OCI-LY3 (cell line): ENCODE measurements around the gene AOC3.

Experiments used
- H2AFZ ChIP-seq: fragments of 200-600, 300-600 bp; shearing (Covaris generic); 2 replicates; pipeline ENCODE4 v1.6.0; 2014; ENCODE audit warnings: antibody characterized with exemption, low read depth, low read length
- H3K27ac ChIP-seq: fragments of 200-600, 300-600 bp; sonication (generic); 2 replicates; pipeline ENCODE4 v1.5.1; 2014; ENCODE audit warnings: mild to moderate bottlenecking, low read length, moderate library complexity, mixed read lengths
- H3K27me3 ChIP-seq: fragments of 200-600, 300-600 bp; sonication (generic); 2 replicates; pipeline ENCODE4 v1.6.1; 2014; ENCODE audit warnings: low read depth, low read length, mixed read lengths
- H3K36me3 ChIP-seq: fragments of 200-600, 300-600 bp; sonication (generic); replicated peaks from 2 replicates; pipeline ENCODE3; 2014; ENCODE audit warnings: low read depth, low read length, mixed read lengths
- H3K4me1 ChIP-seq: fragments of 300-600, 200-600 bp; sonication (generic); 2 replicates; pipeline ENCODE4 v1.6.1; 2014; ENCODE audit warnings: low read length, mixed read lengths
- H3K4me2 ChIP-seq: fragments of 200-600, 300-600 bp; sonication (generic); 2 replicates; pipeline ENCODE4 v1.6.1; 2014; ENCODE audit warnings: low read length, mixed read lengths
- H3K4me3 ChIP-seq: fragments of 300-600, 200-600 bp; sonication (generic); 2 replicates; pipeline ENCODE4 v1.5.1; 2014; ENCODE audit warnings: antibody characterized with exemption, mild to moderate bottlenecking, low read length, moderate library complexity
- H3K79me2 ChIP-seq: fragments of 300-600, 200-600 bp; shearing (Covaris generic); 2 replicates; pipeline ENCODE4 v1.6.1; 2014; ENCODE audit warnings: mild to moderate bottlenecking, low read length, mixed read lengths
- H3K9ac ChIP-seq: fragments of 300-600, 200-600 bp; shearing (Covaris generic); 2 replicates; pipeline ENCODE4 v1.6.0; 2014; ENCODE audit warnings: mild to moderate bottlenecking, low read length, moderate library complexity
- H3K9me3 ChIP-seq: fragments of 200-600, 300-600 bp; shearing (Covaris generic); 2 replicates; pipeline ENCODE4 v1.6.1; 2014; ENCODE audit warnings: low read length, mixed read lengths; ENCODE audit not compliant: insufficient read depth
- H4K20me1 ChIP-seq: fragments of 200-600, 300-600 bp; sonication (generic); 2 replicates; pipeline ENCODE4 v1.6.1; 2016; ENCODE audit warnings: low read length, mixed read lengths; ENCODE audit not compliant: insufficient read depth
- EZH2phosphoT487 ChIP-seq: fragments of 200-600 bp; shearing (Covaris generic); IDR thresholded peaks from 2 replicates; pipeline ENCODE4 v1.6.1; 2018; ENCODE audit warnings: antibody characterized with exemption, mixed run types, low read depth
- TF ChIP-seq, protein P1 (sequence below): fragments of 200-600, 300-600 bp; sonication (generic); IDR thresholded peaks from 2 replicates; pipeline ENCODE4 v1.5.1; 2014; ENCODE audit warnings: antibody characterized with exemption, low read length, low read depth

Gene AOC3

GRCh38 chr17:42886283-42887176 lies 35.5 kb downstream of the AOC3 start:
- Histone ChIP-seq H2AFZ (no peak overlapping the region), H4K20me1 (no peaks in the 10 kb centered on the region), H3K9ac (no peak overlapping the region), H3K27me3 (no peaks in the 10 kb centered on the region), H3K9me3 (no peaks in the 10 kb centered on the region), H3K79me2 (no peaks in the 10 kb centered on the region), H3K4me3 (no peak overlapping the region), H3K4me2 (no peak overlapping the region), H3K27ac (no peak overlapping the region), H3K36me3 (no peaks in the 10 kb centered on the region), H3K4me1 (no peaks in the 10 kb centered on the region)
- no peak for TF ChIP-seq EZH2phosphoT487
- TF ChIP-seq, protein P1, sequence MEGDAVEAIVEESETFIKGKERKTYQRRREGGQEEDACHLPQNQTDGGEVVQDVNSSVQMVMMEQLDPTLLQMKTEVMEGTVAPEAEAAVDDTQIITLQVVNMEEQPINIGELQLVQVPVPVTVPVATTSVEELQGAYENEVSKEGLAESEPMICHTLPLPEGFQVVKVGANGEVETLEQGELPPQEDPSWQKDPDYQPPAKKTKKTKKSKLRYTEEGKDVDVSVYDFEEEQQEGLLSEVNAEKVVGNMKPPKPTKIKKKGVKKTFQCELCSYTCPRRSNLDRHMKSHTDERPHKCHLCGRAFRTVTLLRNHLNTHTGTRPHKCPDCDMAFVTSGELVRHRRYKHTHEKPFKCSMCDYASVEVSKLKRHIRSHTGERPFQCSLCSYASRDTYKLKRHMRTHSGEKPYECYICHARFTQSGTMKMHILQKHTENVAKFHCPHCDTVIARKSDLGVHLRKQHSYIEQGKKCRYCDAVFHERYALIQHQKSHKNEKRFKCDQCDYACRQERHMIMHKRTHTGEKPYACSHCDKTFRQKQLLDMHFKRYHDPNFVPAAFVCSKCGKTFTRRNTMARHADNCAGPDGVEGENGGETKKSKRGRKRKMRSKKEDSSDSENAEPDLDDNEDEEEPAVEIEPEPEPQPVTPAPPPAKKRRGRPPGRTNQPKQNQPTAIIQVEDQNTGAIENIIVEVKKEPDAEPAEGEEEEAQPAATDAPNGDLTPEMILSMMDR, result no peak

DNA sequence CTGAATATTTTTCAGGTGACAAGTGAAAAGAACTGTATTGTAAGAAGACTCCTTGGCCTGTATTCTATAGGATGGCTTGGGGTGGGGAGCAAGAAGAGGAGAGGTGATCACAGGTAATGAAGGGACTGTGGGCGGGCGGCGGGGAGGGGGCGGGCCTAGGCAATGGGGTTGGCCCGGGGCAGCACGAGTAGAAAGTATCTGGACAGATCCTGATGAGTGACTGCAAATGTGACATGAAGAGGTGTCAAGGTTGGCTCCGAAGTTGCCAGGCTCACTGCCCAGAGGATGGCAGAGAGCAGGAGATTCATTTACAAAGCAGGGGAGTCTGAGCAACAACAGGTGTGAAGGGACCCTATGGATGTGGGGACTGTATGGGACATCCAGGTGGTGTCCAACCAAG lies 38.8 kb downstream of the AOC3 start:
- no peaks in the 10 kb centered on the region for H3K79me2 ChIP-seq
- TF ChIP-seq EZH2phosphoT487, result no peak

DNA sequence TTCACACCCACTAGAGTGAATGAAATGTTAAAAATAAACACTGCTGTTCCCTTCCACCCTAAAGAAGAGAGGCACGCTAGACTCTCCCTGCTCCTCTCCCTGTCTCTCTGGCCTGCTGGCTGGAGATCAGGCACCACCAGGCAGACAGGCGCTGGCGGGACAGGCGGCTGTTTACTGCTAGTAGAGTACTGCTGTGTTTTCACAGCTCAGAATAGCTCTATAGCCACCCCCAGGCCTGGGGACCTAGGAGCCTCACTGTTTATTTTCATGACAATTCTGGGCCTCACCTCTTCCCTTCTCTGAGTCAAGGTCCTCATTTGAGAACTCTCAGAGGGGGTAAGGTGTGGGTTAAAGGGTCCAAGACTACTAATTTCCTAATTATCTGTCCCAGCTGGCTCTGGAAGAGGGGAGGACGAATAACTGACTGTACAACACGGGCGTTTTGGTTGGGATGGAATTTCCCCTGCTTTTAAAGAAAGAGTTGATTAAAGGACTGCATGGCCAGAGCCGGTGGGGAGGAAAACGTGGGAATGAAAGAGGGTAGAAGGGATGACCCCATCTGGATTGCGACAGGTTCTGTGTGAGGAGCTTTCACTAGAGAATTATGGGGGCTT lies 40.6 kb downstream of the AOC3 start:
- H3K9ac ChIP-seq, result no peak overlapping the region
- no peak overlapping the region; the same call in 1 of the 2 replicates for H2AFZ ChIP-seq
- TF ChIP-seq, protein P1, result no peak
- TF ChIP-seq EZH2phosphoT487, result no peak
- H3K9me3 ChIP-seq, result no peaks in the 10 kb centered on the region
- no peak overlapping the region for H3K4me2 ChIP-seq
- peaks cover 8% of the 10 kb centered on the region; the same call in 1 of the 2 replicates for H3K27me3 ChIP-seq
- H3K4me3 ChIP-seq, result no peak overlapping the region
- H3K36me3 ChIP-seq, result no peaks in the 10 kb centered on the region
- H3K27ac ChIP-seq, result no peak overlapping the region
- no peaks in the 10 kb centered on the region for H3K4me1 ChIP-seq
- no peaks in the 10 kb centered on the region for H4K20me1 ChIP-seq
- H3K79me2 ChIP-seq, result no peaks in the 10 kb centered on the region

More for the DNA sequence above, 38.8 kb downstream of the AOC3 start:
- H3K36me3 ChIP-seq, result no peaks in the 10 kb centered on the region
- no peaks in the 10 kb centered on the region for H3K9me3 ChIP-seq
- peaks cover 8% of the 10 kb centered on the region; the same call in 1 of the 2 replicates for H3K27me3 ChIP-seq
- no peak overlapping the region for H3K27ac ChIP-seq
- H3K9ac ChIP-seq, result no peak overlapping the region
- no peak overlapping the region for H2AFZ ChIP-seq
- H3K4me2 ChIP-seq, result no peak overlapping the region
- H3K4me3 ChIP-seq, result no peak overlapping the region
- H4K20me1 ChIP-seq, result no peaks in the 10 kb centered on the region
- no peaks in the 10 kb centered on the region for H3K4me1 ChIP-seq

DNA sequence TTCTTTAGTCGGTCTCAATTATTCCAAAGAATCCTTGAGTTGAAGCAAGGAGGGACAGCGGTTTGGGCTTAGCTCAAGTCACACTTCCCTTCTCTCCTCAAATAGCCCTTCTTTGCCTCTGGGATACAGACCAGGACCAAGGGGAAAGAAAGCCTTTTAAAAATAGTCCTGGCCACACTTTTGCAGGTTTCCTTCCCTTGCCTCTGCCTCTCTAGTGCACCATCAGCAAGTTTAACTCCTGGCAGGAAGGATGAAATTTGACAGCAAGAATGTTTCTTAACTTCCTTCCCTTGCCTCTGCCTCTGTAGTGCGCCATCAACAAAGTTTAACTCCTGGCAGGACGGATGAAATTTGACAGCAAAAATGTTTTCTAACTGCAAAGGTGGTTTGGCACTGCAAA lies 42.4 kb downstream of the AOC3 start:
- Histone ChIP-seq H4K20me1 (no peaks in the 10 kb centered on the region), H3K9me3 (no peaks in the 10 kb centered on the region), H3K4me1 (no peaks in the 10 kb centered on the region), H3K27me3 (peaks cover 8% of the 10 kb centered on the region; the same call in 1 of the 2 replicates), H3K4me2 (no peak overlapping the region), H3K9ac (no peak overlapping the region), H2AFZ (no peak overlapping the region), H3K36me3 (no peaks in the 10 kb centered on the region), H3K79me2 (no peaks in the 10 kb centered on the region), H3K4me3 (no peak overlapping the region), H3K27ac (no peak overlapping the region)
- TF ChIP-seq, protein P1, result no peak
- no peak for TF ChIP-seq EZH2phosphoT487
